GM12874 (cell line): ENCODE results near the gene NDRG3.

Experiments
- CTCF ChIP-seq: IDR thresholded peaks from 2 replicates; pipeline ENCODE4 v1.5.1; 2011; ENCODE audit warnings: low read depth, mild to moderate bottlenecking, control low read depth, low read length, moderate library complexity; ENCODE audit not compliant: insufficient read depth

NDRG3 gene

GRCh38 chr20:36632147-36632486 is 113.8 kb downstream of the NDRG3 start:
- no peak for TF ChIP-seq CTCF

- no peak for TF ChIP-seq CTCF
Measured at GRCh38 chr20:36631646-36632045, 114.2 kb downstream of the NDRG3 start.

- no peak for TF ChIP-seq CTCF
Measured at GRCh38 chr20:36629719-36630681, 115.9 kb downstream of the NDRG3 start.

GRCh38 chr20:36628076-36628475 is 117.8 kb downstream of the NDRG3 start:
- no peak for TF ChIP-seq CTCF

GRCh38 chr20:36624944-36625324 is 121.0 kb downstream of the NDRG3 start:
- TF ChIP-seq CTCF, result no peak

GRCh38 chr20:36624068-36624943 is 121.6 kb downstream of the NDRG3 start:
- TF ChIP-seq CTCF, result no peak

- TF ChIP-seq CTCF, result no peak
Measured at GRCh38 chr20:36623444-36623843, 122.4 kb downstream of the NDRG3 start.
